Measurements from ENCODE around the gene BCKDHA.

Gene BCKDHA

DNA sequence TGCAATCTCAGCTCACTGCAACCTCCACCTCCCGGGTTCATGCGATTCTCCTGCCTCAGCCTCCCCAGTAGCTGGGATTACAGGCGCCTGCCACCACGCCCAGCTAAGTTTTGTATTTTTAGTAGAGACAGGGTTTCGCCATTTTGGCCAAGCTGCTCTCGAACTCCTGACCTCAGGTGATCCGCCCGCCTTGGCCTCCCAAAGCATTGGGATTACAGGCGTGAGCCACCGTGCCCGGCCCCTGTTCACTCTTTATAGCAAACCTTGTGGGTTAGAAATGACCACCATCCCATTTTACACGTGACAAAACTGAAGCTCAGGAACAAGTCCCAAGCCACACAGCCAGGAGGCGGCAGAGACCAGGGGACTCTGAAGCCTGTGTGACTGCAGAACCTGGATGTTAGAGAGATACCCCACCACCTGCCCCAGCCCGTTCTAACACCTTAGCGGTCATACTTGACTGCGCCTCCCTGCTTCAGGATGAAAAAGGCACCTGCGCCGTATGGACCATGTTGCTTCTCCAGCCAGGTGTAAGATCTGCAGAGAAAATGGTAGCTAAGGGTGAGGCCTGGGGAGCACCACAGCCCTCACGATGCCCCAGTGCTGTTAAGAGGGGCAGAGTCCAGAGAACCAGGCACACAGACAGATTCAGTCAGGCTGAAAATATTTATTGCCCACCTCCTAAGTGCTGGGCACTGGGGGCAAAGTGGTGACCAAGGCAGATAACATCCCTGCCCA lies 38.5 kb downstream of the BCKDHA start:
- Histone ChIP-seq H3K9me3 (replicated peaks; ENCODE audit: insufficient read depth, low read length) (no peaks in the 10 kb centered on the region), H3K4me1 (ENCODE audit: low read length) (0 out of 2 replicates have a peak, but pooled peaks cover 4% of the 10 kb centered on the region)
- no peak for DNase-seq

DNA sequence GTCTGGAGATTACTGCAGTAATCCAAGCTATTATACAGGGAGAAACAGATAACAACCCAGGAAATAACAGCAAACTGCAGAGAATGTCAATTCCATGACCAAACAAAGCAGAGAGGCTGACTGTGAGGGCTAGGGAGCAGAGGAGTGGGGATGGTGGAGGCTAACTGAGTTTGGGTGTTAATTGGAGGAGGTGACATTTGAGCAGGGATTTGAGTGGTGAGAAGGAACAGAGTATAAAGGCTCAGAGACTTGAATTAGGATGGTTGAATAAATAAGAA lies 39.0 kb downstream of the BCKDHA start:
- no peak overlapping the region for H3K27ac ChIP-seq (ENCODE audit: low read length)
- no peaks in the 10 kb centered on the region for H3K27me3 ChIP-seq (replicated peaks; ENCODE audit: insufficient read depth, low read length)
- H3K4me2 ChIP-seq (ENCODE audit: low read depth, low read length): no peak overlapping the region
- no peak overlapping the region for H3K4me3 ChIP-seq (ENCODE audit: low read length)
- H3K9me2 ChIP-seq (replicated peaks; ENCODE audit: insufficient read depth, low read length): no peaks in the 10 kb centered on the region
- 0 out of 2 replicates have a peak, but pooled peaks cover 4% of the 10 kb centered on the region for H3K4me1 ChIP-seq (ENCODE audit: low read length)
- no peaks in the 10 kb centered on the region for H4K20me1 ChIP-seq (ENCODE audit: insufficient read depth, low read length)
- H2AFZ ChIP-seq (ENCODE audit: low read length): no peak overlapping the region
- H3K9ac ChIP-seq (ENCODE audit: low read length): no peak overlapping the region
- H3F3A ChIP-seq (ENCODE audit: insufficient read depth, low read length): 0 out of 2 replicates have a peak, but pooled peaks cover 5% of the 10 kb centered on the region
- no peak for DNase-seq
- TF ChIP-seq EZH2phosphoT487 (IDR thresholded peaks at IDR 0.05; ENCODE audit: low read length): no peak
- no peak for TF ChIP-seq EZH2 (optimal IDR thresholded peaks at IDR 0.05; ENCODE audit: low read depth, low read length)
- TF ChIP-seq, protein P1, sequence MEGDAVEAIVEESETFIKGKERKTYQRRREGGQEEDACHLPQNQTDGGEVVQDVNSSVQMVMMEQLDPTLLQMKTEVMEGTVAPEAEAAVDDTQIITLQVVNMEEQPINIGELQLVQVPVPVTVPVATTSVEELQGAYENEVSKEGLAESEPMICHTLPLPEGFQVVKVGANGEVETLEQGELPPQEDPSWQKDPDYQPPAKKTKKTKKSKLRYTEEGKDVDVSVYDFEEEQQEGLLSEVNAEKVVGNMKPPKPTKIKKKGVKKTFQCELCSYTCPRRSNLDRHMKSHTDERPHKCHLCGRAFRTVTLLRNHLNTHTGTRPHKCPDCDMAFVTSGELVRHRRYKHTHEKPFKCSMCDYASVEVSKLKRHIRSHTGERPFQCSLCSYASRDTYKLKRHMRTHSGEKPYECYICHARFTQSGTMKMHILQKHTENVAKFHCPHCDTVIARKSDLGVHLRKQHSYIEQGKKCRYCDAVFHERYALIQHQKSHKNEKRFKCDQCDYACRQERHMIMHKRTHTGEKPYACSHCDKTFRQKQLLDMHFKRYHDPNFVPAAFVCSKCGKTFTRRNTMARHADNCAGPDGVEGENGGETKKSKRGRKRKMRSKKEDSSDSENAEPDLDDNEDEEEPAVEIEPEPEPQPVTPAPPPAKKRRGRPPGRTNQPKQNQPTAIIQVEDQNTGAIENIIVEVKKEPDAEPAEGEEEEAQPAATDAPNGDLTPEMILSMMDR (IDR thresholded peaks at IDR 0.05; ENCODE audit: low read length): no peak
- H3K79me2 ChIP-seq (ENCODE audit: low read length): peaks cover 19% of the 10 kb centered on the region
- H3K36me3 ChIP-seq (replicated peaks; ENCODE audit: insufficient read depth, low read length): no peaks in the 10 kb centered on the region
- no peaks in the 10 kb centered on the region for H3K9me3 ChIP-seq (replicated peaks; ENCODE audit: insufficient read depth, low read length)

More for the DNA sequence above, 38.5 kb downstream of the BCKDHA start:
- Histone ChIP-seq H2AFZ (ENCODE audit: low read length) (no peak overlapping the region), H3K27me3 (replicated peaks; ENCODE audit: insufficient read depth, low read length) (no peaks in the 10 kb centered on the region), H3K9ac (ENCODE audit: low read length) (no peak overlapping the region), H3K36me3 (replicated peaks; ENCODE audit: insufficient read depth, low read length) (no peaks in the 10 kb centered on the region), H4K20me1 (ENCODE audit: insufficient read depth, low read length) (no peaks in the 10 kb centered on the region), H3K4me3 (ENCODE audit: low read length) (no peak overlapping the region), H3K4me2 (ENCODE audit: low read depth, low read length) (no peak overlapping the region), H3K79me2 (ENCODE audit: low read length) (peaks cover 19% of the 10 kb centered on the region), H3F3A (ENCODE audit: insufficient read depth, low read length) (0 out of 2 replicates have a peak, but pooled peaks cover 5% of the 10 kb centered on the region), H3K9me2 (replicated peaks; ENCODE audit: insufficient read depth, low read length) (no peaks in the 10 kb centered on the region), H3K27ac (ENCODE audit: low read length) (no peak overlapping the region)
- TF ChIP-seq, protein P1 (IDR thresholded peaks at IDR 0.05; ENCODE audit: low read length): no peak
- TF ChIP-seq EZH2phosphoT487 (IDR thresholded peaks at IDR 0.05; ENCODE audit: low read length) (no peak), EZH2 (optimal IDR thresholded peaks at IDR 0.05; ENCODE audit: low read depth, low read length) (no peak)

DNA sequence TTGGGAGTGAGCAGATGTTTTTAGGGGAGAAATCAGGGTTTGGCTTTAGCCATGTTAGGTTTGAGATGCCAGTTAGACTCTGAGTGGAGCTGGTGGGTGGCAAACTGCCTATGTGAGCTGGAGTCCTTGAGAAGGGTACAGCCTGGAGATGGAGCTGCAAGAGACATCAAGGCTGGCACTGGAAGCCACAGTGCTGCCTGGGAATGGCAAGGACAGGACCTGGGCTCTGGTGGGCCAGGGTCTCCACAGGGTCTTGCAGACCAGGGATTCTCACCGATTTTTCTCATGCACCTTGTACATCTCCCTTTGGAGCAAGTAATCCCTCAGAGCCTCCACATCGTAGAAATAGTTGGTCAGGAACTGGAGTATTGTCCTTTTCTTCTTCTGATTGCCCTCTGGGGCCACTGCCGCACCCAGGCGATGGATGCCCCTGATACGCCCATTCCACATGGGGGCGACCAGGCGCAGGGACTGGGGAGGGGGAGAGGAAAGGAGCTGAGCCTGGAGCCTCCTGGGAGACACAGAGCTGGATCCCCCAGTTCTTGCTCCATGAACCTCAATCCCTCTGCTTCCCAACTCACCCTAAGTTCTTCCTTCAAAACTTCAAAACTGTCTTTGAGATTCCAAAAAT lies 40.4 kb downstream of the BCKDHA start:
- H3K4me3 ChIP-seq (ENCODE audit: low read length): no peak overlapping the region
- 0 out of 2 replicates have a peak, but pooled peaks cover 5% of the 10 kb centered on the region for H3F3A ChIP-seq (ENCODE audit: insufficient read depth, low read length)
- TF ChIP-seq EZH2phosphoT487 (IDR thresholded peaks at IDR 0.05; ENCODE audit: low read length): no peak
- no peak for TF ChIP-seq EZH2 (optimal IDR thresholded peaks at IDR 0.05; ENCODE audit: low read depth, low read length)
- TF ChIP-seq, protein P1 (IDR thresholded peaks at IDR 0.05; ENCODE audit: low read length): no peak
- H3K9me2 ChIP-seq (replicated peaks; ENCODE audit: insufficient read depth, low read length): no peaks in the 10 kb centered on the region
- H2AFZ ChIP-seq (ENCODE audit: low read length): no peak overlapping the region
- H3K27ac ChIP-seq (ENCODE audit: low read length): no peak overlapping the region
- no peak for DNase-seq
- peaks cover 19% of the 10 kb centered on the region for H3K79me2 ChIP-seq (ENCODE audit: low read length)
- 0 out of 2 replicates have a peak, but pooled peaks cover 4% of the 10 kb centered on the region for H3K4me1 ChIP-seq (ENCODE audit: low read length)
- H3K9me3 ChIP-seq (replicated peaks; ENCODE audit: insufficient read depth, low read length): no peaks in the 10 kb centered on the region
- no peaks in the 10 kb centered on the region for H3K36me3 ChIP-seq (replicated peaks; ENCODE audit: insufficient read depth, low read length)
- H3K27me3 ChIP-seq (replicated peaks; ENCODE audit: insufficient read depth, low read length): no peaks in the 10 kb centered on the region
- no peak overlapping the region for H3K4me2 ChIP-seq (ENCODE audit: low read depth, low read length)
- H3K9ac ChIP-seq (ENCODE audit: low read length): no peak overlapping the region
- no peaks in the 10 kb centered on the region for H4K20me1 ChIP-seq (ENCODE audit: insufficient read depth, low read length)

Data from MM.1S (cell line).